Astrocyte (in vitro differentiated cells and primary cell): ENCODE results near the gene ASB18.

Experiments used
- EZH2 ChIP-seq: IDR thresholded peaks from 2 replicates; pipeline ENCODE4 v1.6.1; 2012; ENCODE audit warnings: mild to moderate bottlenecking, low read length, inconsistent platforms; ENCODE audit not compliant: insufficient read depth
- TF ChIP-seq, protein P1 (sequence below): IDR thresholded peaks from 2 replicates; pipeline ENCODE4 v1.5.1; 2011; ENCODE audit warnings: low read depth, mild to moderate bottlenecking, inconsistent platforms, low read length, moderate library complexity; ENCODE audit not compliant: insufficient read depth

DNA sequence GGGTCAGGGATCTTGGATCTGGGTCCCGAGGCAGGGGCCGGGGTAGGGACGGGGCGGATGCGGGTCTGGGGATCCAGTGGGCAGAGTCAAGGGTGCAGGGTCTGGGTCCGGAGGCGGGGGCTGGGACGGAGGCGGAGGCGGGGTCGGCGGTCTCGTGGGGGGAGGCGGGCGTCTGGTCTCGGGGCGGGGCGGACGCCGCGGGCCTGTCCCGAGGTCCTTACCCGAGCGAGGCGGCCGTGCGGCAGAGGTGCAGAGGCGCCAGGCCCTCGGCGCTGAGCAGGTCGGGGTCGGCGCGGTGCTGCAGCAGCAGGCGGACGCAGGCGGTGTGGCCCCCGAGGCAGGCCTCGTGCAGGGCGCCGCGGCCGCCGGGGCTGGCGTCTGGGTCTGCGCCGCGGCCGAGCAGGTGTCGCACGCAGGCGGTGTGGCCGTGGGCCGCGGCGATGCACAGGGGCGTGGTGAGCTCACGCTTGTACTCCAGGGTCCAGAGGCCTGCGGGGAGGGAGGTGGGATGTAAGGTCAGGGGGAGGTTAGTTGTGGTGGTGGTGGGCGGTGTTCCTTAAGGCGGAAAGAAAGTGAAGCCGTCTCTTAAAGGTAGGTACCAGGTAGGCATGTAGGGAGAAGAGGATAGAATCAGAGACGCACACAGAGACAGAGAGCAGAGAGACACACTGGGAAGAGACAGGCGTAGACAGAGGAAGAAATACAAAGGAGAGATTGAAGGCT, 26.6 kb downstream of the ASB18 start:
- TF ChIP-seq, protein P1, sequence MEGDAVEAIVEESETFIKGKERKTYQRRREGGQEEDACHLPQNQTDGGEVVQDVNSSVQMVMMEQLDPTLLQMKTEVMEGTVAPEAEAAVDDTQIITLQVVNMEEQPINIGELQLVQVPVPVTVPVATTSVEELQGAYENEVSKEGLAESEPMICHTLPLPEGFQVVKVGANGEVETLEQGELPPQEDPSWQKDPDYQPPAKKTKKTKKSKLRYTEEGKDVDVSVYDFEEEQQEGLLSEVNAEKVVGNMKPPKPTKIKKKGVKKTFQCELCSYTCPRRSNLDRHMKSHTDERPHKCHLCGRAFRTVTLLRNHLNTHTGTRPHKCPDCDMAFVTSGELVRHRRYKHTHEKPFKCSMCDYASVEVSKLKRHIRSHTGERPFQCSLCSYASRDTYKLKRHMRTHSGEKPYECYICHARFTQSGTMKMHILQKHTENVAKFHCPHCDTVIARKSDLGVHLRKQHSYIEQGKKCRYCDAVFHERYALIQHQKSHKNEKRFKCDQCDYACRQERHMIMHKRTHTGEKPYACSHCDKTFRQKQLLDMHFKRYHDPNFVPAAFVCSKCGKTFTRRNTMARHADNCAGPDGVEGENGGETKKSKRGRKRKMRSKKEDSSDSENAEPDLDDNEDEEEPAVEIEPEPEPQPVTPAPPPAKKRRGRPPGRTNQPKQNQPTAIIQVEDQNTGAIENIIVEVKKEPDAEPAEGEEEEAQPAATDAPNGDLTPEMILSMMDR, result no peak
- TF ChIP-seq EZH2, result peak; percentile 73
